ENCODE measurements around the gene SLC6A13. TPM values are rescaled to one million over a fixed set of nuclear protein-coding genes. Genes with fewer than 3 reads are reported as not detected.

The SLC6A13 gene
- polyA plus RNA-seq (1.4 and 1.6 TPM in 2 replicates), polyA minus RNA-seq (2.2 TPM in 2 replicates)

DNA sequence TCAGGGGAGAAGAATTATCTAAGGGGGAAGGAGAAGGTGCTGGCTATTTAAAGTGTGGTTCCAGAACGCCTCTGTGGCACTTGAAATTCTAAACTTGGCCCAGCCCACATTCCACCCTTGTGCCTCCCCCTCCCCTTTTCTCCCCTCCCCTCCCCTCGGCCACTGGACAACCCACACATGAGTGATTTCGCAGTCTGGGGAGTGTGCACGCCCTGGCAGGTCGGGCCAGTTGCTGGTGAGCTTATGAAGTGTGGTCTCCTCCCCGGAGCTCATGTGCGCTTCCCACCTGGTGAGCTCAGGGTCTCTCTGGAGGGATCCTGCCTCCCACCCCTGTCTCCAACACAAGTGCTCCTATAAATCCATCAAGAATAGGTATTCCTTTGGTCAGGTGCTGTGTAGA, at the start of gene SLC6A13:
SLC6A13 (minus strand) TSS at position 20 of the 400 bp plus-strand sequence. CDS start 2,784 bp downstream, outside the sequence.
- H3K79me2 ChIP-seq (replicated peaks; ENCODE audit: insufficient read depth, low read length) = no peaks in the 10 kb centered on the region
- no peak for TF ChIP-seq EP300 (conservative IDR thresholded peaks at IDR 0.05; ENCODE audit: poor library complexity, severe bottlenecking)
- no peak for TF ChIP-seq SMC3 (conservative IDR thresholded peaks at IDR 0.05; ENCODE audit: poor library complexity)
- no peak for TF ChIP-seq POLR2AphosphoS5 (IDR thresholded peaks at IDR 0.05)
- TF ChIP-seq EZH2 (IDR thresholded peaks at IDR 0.05; ENCODE audit: borderline replicate concordance, insufficient read depth, low read length, poor library complexity, severe bottlenecking) = no peak
- TF ChIP-seq, protein P1, sequence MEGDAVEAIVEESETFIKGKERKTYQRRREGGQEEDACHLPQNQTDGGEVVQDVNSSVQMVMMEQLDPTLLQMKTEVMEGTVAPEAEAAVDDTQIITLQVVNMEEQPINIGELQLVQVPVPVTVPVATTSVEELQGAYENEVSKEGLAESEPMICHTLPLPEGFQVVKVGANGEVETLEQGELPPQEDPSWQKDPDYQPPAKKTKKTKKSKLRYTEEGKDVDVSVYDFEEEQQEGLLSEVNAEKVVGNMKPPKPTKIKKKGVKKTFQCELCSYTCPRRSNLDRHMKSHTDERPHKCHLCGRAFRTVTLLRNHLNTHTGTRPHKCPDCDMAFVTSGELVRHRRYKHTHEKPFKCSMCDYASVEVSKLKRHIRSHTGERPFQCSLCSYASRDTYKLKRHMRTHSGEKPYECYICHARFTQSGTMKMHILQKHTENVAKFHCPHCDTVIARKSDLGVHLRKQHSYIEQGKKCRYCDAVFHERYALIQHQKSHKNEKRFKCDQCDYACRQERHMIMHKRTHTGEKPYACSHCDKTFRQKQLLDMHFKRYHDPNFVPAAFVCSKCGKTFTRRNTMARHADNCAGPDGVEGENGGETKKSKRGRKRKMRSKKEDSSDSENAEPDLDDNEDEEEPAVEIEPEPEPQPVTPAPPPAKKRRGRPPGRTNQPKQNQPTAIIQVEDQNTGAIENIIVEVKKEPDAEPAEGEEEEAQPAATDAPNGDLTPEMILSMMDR (IDR thresholded peaks at IDR 0.05; ENCODE audit: poor library complexity, severe bottlenecking) = no peak
- no peak within 1 kb of the TSS for H3K4me2 ChIP-seq (ENCODE audit: low read length)
- H3K9ac ChIP-seq (ENCODE audit: low read length) = no peak within 1 kb of the TSS
- no peaks in the 10 kb centered on the region for H3F3A ChIP-seq (ENCODE audit: insufficient read depth, low read length, poor library complexity, severe bottlenecking)
- no peak within 1 kb of the TSS for H3K27ac ChIP-seq (ENCODE audit: low read length)
- no peaks in the 10 kb centered on the region for H3K9me2 ChIP-seq (ENCODE audit: insufficient read depth, low read length)
- no peaks in the 10 kb centered on the region for H3K9me3 ChIP-seq (ENCODE audit: low read length)
- H3K36me3 ChIP-seq (ENCODE audit: insufficient read depth, low read length) = no peaks in the 10 kb centered on the region
- no peak within 1 kb of the TSS for H3K4me3 ChIP-seq (ENCODE audit: low read length)
- no peaks in the 10 kb centered on the region for H4K20me1 ChIP-seq (ENCODE audit: insufficient read depth)
- no peak within 1 kb of the TSS for H2AFZ ChIP-seq (ENCODE audit: low read depth, low read length)
- H3K27me3 ChIP-seq (ENCODE audit: insufficient read depth, low read depth, low read length) = no peaks in the 10 kb centered on the region

DNA sequence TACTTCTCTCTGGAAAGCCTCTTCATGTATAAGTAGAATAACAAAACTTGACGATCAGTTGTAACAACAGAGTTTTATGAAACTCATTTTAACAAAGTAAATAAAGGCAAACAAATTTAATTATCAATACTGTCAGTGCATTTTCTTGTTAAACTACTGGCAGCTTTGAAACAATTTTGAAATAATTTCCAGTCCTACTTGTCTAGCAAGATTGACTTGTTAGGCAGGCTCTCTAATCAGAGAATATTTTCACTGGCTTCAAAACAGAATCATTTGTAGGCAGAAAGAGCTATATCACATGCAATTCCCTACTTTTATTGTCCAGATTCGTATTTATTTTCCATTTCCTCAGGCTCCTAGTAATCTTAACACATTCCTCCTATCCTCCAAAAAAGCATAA, 45.9 kb upstream of the SLC6A13 start:
- TF ChIP-seq RAD21 (conservative IDR thresholded peaks at IDR 0.05) (no peak), EP300 (conservative IDR thresholded peaks at IDR 0.05; ENCODE audit: poor library complexity, severe bottlenecking) (no peak), POLR2AphosphoS5 (IDR thresholded peaks at IDR 0.05) (no peak), MXI1 (conservative IDR thresholded peaks at IDR 0.05; ENCODE audit: poor library complexity, severe bottlenecking) (no peak), TAF1 (IDR thresholded peaks at IDR 0.05; ENCODE audit: low read depth) (no peak), EZH2 (IDR thresholded peaks at IDR 0.05; ENCODE audit: borderline replicate concordance, insufficient read depth, low read length, poor library complexity, severe bottlenecking) (no peak), SMC3 (conservative IDR thresholded peaks at IDR 0.05; ENCODE audit: poor library complexity) (no peak)
- TF ChIP-seq, protein P1 (IDR thresholded peaks at IDR 0.05; ENCODE audit: poor library complexity, severe bottlenecking) = no peak
- TF ChIP-seq, protein P2, sequence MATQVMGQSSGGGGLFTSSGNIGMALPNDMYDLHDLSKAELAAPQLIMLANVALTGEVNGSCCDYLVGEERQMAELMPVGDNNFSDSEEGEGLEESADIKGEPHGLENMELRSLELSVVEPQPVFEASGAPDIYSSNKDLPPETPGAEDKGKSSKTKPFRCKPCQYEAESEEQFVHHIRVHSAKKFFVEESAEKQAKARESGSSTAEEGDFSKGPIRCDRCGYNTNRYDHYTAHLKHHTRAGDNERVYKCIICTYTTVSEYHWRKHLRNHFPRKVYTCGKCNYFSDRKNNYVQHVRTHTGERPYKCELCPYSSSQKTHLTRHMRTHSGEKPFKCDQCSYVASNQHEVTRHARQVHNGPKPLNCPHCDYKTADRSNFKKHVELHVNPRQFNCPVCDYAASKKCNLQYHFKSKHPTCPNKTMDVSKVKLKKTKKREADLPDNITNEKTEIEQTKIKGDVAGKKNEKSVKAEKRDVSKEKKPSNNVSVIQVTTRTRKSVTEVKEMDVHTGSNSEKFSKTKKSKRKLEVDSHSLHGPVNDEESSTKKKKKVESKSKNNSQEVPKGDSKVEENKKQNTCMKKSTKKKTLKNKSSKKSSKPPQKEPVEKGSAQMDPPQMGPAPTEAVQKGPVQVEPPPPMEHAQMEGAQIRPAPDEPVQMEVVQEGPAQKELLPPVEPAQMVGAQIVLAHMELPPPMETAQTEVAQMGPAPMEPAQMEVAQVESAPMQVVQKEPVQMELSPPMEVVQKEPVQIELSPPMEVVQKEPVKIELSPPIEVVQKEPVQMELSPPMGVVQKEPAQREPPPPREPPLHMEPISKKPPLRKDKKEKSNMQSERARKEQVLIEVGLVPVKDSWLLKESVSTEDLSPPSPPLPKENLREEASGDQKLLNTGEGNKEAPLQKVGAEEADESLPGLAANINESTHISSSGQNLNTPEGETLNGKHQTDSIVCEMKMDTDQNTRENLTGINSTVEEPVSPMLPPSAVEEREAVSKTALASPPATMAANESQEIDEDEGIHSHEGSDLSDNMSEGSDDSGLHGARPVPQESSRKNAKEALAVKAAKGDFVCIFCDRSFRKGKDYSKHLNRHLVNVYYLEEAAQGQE (IDR thresholded peaks at IDR 0.05; ENCODE audit: borderline replicate concordance) = no peak
- Histone ChIP-seq H3K79me2 (replicated peaks; ENCODE audit: insufficient read depth, low read length) (no peaks in the 10 kb centered on the region), H3K9me3 (ENCODE audit: low read length) (no peaks in the 10 kb centered on the region), H3K27me3 (ENCODE audit: insufficient read depth, low read depth, low read length) (no peaks in the 10 kb centered on the region), H3K27ac (ENCODE audit: low read length) (no peak overlapping the region), H2AFZ (ENCODE audit: low read depth, low read length) (no peak overlapping the region), H3K36me3 (ENCODE audit: insufficient read depth, low read length) (peaks cover 24% of the 10 kb centered on the region), H3K4me2 (ENCODE audit: low read length) (no peak overlapping the region), H3K9ac (ENCODE audit: low read length) (no peak overlapping the region), H4K20me1 (ENCODE audit: insufficient read depth) (no peaks in the 10 kb centered on the region), H3K4me3 (ENCODE audit: low read length) (no peak overlapping the region), H3F3A (ENCODE audit: insufficient read depth, low read length, poor library complexity, severe bottlenecking) (no peaks in the 10 kb centered on the region), H3K9me2 (ENCODE audit: insufficient read depth, low read length) (no peaks in the 10 kb centered on the region)

All from neural cell (in vitro differentiated cells).